WTC11 (cell line): Measurements from ENCODE around the gene CDYL. TPM values are rescaled to one million over a fixed set of nuclear protein-coding genes. Genes with fewer than 3 reads are reported as not detected.
A peak's percentile ranks its signal among the peaks of the same experiment; 100 is the strongest.

Experiments used
- ATAC-seq: fragments of 200-7000 bp; cut with Tn5 transposase; 2 replicates; pipeline ENCODE4 v1.10.0; 2021; ENCODE audit warnings: mild to moderate bottlenecking, moderate library complexity
- CTCF ChIA-PET: fragments of 300-600 bp; sonication (Branson Sonifier 250); formaldehyde crosslinking; loops from one replicate; lab custom pipeline; 2021; ENCODE audit warnings: antibody characterized with exemption; lab: Charles Lee
- POLR2A ChIA-PET: fragments of 350-600 bp; sonication (Branson Sonifier 250); formaldehyde crosslinking; loops from one replicate; lab custom pipeline; 2021; ENCODE audit warnings: antibody characterized with exemption; lab: Charles Lee
- DNase-seq: peaks from one replicate; pipeline ENCODE4 v3.0.0; 2021; ENCODE audit warnings: low spot score
- H3K27ac Mint-ChIP-seq: 2 replicates; pipeline ENCODE4 v1.8.0; 2021; ENCODE audit warnings: mixed read lengths
- H3K27me3 Mint-ChIP-seq: 2 replicates; pipeline ENCODE4 v1.8.0; 2021; ENCODE audit warnings: low read depth, mild to moderate bottlenecking, moderate library complexity, mixed read lengths
- H3K36me3 Mint-ChIP-seq: 2 replicates; pipeline ENCODE4 v1.8.0; 2021; ENCODE audit warnings: mixed read lengths
- H3K4me1 Mint-ChIP-seq: 2 replicates; pipeline ENCODE4 v1.8.0; 2022; ENCODE audit warnings: mixed read lengths
- H3K4me3 Mint-ChIP-seq: 2 replicates; pipeline ENCODE4 v1.8.0; 2021; ENCODE audit warnings: mild to moderate bottlenecking, moderate library complexity, mixed read lengths
- H3K9me3 Mint-ChIP-seq: 2 replicates; pipeline ENCODE4 v1.8.0; 2021; ENCODE audit warnings: mixed read lengths
- ARID4B ChIP-seq: sonication (generic); formaldehyde crosslinking; IDR thresholded peaks from 2 replicates; pipeline ENCODE4 v1.8.0; 2023; ENCODE audit warnings: missing genetic modification reagents, mild to moderate bottlenecking, borderline replicate concordance
- ATF2 ChIP-seq: sonication (generic); formaldehyde crosslinking; IDR thresholded peaks from 2 replicates; pipeline ENCODE4 v1.8.1; 2022; ENCODE audit warnings: low read depth, missing genetic modification reagents, borderline replicate concordance
- GABPB1 ChIP-seq: sonication (generic); formaldehyde crosslinking; IDR thresholded peaks from 2 replicates; pipeline ENCODE4 v1.8.1; 2023; ENCODE audit warnings: mild to moderate bottlenecking, missing genetic modification reagents
- IRF2 ChIP-seq: sonication (generic); formaldehyde crosslinking; IDR thresholded peaks from 2 replicates; pipeline ENCODE4 v1.8.0; 2022; ENCODE audit warnings: low read depth, missing genetic modification reagents, borderline replicate concordance
- KAT7 ChIP-seq: sonication (generic); formaldehyde crosslinking; IDR thresholded peaks from 2 replicates; pipeline ENCODE4 v1.8.1; 2023; ENCODE audit warnings: missing genetic modification reagents, mild to moderate bottlenecking, borderline replicate concordance
- PRDM15 ChIP-seq: sonication (generic); formaldehyde crosslinking; IDR thresholded peaks from 2 replicates; pipeline ENCODE4 v1.8.0; 2022; ENCODE audit warnings: missing genetic modification reagents
- SMAD4 ChIP-seq: sonication (generic); formaldehyde crosslinking; IDR thresholded peaks from 2 replicates; pipeline ENCODE4 v1.8.0; 2022; ENCODE audit warnings: mild to moderate bottlenecking, missing genetic modification reagents
- SP1 ChIP-seq: sonication (generic); formaldehyde crosslinking; conservative IDR thresholded peaks from 2 replicates; pipeline ENCODE4 v1.8.1; 2022; ENCODE audit warnings: missing genetic modification reagents
- total RNA-seq: library from RNA; stranded (reverse); gene quantifications from 3 replicates; pipeline ENCODE4 v1.2.3, GENCODE V29; 2021
- TF ChIP-seq, protein P1 (sequence below): sonication (generic); formaldehyde crosslinking; IDR thresholded peaks from 2 replicates; pipeline ENCODE4 v1.8.1; 2023; ENCODE audit warnings: mild to moderate bottlenecking, missing genetic modification reagents, borderline replicate concordance
- TF ChIP-seq, protein P2 (sequence below): fragments of 250-450 bp; sonication (Bioruptor Pico); IDR thresholded peaks from 2 replicates; pipeline ENCODE4 v1.9.0; 2021; ENCODE audit warnings: mild to moderate bottlenecking, borderline replicate concordance
- TF ChIP-seq, protein P3 (sequence below): sonication (generic); formaldehyde crosslinking; IDR thresholded peaks from 2 replicates; pipeline ENCODE4 v1.8.1; 2022; ENCODE audit warnings: missing genetic modification reagents, borderline replicate concordance
- TF ChIP-seq, protein P4 (sequence below): sonication (generic); formaldehyde crosslinking; IDR thresholded peaks from 2 replicates; pipeline ENCODE4 v1.8.0; 2022; ENCODE audit warnings: mild to moderate bottlenecking, missing genetic modification reagents

Gene CDYL
- total RNA-seq, 1 experiment from 2014 or later: 92.0 TPM

DNA sequence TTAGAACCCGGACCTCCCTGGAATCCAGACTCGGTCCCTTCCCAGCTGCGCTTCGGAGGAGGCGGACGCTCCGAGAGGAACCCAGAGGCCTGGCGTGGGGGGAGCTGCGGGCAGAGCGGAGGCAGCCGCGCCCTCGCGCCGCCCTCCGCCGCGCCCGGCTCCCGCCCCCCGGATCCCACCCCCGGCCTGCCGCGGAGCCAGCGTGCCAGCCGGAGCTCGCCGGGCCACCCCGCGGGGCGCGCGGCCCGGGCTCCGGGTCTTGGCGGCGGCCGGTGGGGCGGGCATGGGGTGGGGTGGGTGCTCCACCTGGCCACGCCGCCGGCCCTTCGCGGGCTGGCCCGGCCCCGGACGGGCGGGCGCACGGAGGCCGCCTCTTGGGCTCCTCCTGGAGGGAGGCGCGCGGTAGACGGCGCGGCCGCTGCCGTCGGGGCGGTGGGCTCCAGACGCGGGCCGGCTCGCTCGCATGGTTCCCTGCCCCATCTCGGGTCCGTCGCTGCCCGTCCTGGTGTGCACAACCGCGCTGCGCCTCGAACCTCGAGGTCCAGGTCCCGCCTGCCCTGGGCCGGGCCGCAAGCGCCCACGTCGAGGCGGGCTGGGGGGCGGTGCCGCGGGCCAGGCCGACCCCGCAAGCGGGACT, 592 bp upstream of the CDYL start:
- CTCF ChIA-PET: interaction anchor here (0.6 to 1.6 kb wide), 3 partner anchors 13 to 128 kb away, joined by 3 to 5 read pairs (median 4); no protein-coding TSS in a partner anchor
- POLR2A ChIA-PET: interaction anchor here (2.0 kb wide), 1 partner anchor 128 kb away, joined by 6 read pairs; no protein-coding TSS in a partner anchor
- Mint-ChIP-seq H3K27me3 (peaks cover 35% of the 10 kb centered on the region), H3K27ac (no peak overlapping the region; the same call in 1 of the 2 replicates), H3K36me3 (peaks cover 12% of the 10 kb centered on the region), H3K4me1 (peaks cover 44% of the 10 kb centered on the region), H3K4me3 (peak overlapping the region; percentile 86), H3K9me3 (peaks cover 10% of the 10 kb centered on the region)
- DNase-seq: no peak
- peak; percentile 62 for ATAC-seq
- no peak for TF ChIP-seq SMAD4 (CRISPR knock-in tag)
- TF ChIP-seq, protein P1, sequence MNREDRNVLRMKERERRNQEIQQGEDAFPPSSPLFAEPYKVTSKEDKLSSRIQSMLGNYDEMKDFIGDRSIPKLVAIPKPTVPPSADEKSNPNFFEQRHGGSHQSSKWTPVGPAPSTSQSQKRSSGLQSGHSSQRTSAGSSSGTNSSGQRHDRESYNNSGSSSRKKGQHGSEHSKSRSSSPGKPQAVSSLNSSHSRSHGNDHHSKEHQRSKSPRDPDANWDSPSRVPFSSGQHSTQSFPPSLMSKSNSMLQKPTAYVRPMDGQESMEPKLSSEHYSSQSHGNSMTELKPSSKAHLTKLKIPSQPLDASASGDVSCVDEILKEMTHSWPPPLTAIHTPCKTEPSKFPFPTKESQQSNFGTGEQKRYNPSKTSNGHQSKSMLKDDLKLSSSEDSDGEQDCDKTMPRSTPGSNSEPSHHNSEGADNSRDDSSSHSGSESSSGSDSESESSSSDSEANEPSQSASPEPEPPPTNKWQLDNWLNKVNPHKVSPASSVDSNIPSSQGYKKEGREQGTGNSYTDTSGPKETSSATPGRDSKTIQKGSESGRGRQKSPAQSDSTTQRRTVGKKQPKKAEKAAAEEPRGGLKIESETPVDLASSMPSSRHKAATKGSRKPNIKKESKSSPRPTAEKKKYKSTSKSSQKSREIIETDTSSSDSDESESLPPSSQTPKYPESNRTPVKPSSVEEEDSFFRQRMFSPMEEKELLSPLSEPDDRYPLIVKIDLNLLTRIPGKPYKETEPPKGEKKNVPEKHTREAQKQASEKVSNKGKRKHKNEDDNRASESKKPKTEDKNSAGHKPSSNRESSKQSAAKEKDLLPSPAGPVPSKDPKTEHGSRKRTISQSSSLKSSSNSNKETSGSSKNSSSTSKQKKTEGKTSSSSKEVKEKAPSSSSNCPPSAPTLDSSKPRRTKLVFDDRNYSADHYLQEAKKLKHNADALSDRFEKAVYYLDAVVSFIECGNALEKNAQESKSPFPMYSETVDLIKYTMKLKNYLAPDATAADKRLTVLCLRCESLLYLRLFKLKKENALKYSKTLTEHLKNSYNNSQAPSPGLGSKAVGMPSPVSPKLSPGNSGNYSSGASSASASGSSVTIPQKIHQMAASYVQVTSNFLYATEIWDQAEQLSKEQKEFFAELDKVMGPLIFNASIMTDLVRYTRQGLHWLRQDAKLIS (CRISPR knock-in tag): no peak
- TF ChIP-seq, protein P2, sequence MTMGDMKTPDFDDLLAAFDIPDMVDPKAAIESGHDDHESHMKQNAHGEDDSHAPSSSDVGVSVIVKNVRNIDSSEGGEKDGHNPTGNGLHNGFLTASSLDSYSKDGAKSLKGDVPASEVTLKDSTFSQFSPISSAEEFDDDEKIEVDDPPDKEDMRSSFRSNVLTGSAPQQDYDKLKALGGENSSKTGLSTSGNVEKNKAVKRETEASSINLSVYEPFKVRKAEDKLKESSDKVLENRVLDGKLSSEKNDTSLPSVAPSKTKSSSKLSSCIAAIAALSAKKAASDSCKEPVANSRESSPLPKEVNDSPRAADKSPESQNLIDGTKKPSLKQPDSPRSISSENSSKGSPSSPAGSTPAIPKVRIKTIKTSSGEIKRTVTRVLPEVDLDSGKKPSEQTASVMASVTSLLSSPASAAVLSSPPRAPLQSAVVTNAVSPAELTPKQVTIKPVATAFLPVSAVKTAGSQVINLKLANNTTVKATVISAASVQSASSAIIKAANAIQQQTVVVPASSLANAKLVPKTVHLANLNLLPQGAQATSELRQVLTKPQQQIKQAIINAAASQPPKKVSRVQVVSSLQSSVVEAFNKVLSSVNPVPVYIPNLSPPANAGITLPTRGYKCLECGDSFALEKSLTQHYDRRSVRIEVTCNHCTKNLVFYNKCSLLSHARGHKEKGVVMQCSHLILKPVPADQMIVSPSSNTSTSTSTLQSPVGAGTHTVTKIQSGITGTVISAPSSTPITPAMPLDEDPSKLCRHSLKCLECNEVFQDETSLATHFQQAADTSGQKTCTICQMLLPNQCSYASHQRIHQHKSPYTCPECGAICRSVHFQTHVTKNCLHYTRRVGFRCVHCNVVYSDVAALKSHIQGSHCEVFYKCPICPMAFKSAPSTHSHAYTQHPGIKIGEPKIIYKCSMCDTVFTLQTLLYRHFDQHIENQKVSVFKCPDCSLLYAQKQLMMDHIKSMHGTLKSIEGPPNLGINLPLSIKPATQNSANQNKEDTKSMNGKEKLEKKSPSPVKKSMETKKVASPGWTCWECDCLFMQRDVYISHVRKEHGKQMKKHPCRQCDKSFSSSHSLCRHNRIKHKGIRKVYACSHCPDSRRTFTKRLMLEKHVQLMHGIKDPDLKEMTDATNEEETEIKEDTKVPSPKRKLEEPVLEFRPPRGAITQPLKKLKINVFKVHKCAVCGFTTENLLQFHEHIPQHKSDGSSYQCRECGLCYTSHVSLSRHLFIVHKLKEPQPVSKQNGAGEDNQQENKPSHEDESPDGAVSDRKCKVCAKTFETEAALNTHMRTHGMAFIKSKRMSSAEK (CRISPR knock-in tag): no peak
- TF ChIP-seq SP1 (CRISPR knock-in tag): peak; percentile 60
- no peak for TF ChIP-seq IRF2 (CRISPR knock-in tag)
- no peak for TF ChIP-seq ATF2
- TF ChIP-seq KAT7: 0 out of 2 replicates have a peak, but pooled peaks have one; percentile 3
- no peak for TF ChIP-seq ARID4B
- TF ChIP-seq, protein P3, sequence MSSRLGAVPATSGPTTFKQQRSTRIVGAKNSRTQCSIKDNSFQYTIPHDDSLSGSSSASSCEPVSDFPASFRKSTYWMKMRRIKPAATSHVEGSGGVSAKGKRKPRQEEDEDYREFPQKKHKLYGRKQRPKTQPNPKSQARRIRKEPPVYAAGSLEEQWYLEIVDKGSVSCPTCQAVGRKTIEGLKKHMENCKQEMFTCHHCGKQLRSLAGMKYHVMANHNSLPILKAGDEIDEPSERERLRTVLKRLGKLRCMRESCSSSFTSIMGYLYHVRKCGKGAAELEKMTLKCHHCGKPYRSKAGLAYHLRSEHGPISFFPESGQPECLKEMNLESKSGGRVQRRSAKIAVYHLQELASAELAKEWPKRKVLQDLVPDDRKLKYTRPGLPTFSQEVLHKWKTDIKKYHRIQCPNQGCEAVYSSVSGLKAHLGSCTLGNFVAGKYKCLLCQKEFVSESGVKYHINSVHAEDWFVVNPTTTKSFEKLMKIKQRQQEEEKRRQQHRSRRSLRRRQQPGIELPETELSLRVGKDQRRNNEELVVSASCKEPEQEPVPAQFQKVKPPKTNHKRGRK: no peak
- no peak for TF ChIP-seq GABPB1 (CRISPR knock-in tag)
- TF ChIP-seq, protein P4, sequence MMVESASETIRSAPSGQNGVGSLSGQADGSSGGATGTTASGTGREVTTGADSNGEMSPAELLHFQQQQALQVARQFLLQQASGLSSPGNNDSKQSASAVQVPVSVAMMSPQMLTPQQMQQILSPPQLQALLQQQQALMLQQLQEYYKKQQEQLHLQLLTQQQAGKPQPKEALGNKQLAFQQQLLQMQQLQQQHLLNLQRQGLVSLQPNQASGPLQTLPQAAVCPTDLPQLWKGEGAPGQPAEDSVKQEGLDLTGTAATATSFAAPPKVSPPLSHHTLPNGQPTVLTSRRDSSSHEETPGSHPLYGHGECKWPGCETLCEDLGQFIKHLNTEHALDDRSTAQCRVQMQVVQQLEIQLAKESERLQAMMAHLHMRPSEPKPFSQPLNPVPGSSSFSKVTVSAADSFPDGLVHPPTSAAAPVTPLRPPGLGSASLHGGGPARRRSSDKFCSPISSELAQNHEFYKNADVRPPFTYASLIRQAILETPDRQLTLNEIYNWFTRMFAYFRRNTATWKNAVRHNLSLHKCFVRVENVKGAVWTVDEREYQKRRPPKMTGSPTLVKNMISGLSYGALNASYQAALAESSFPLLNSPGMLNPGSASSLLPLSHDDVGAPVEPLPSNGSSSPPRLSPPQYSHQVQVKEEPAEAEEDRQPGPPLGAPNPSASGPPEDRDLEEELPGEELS (CRISPR knock-in tag): 0 out of 2 replicates have a peak, but pooled peaks have one; percentile 69
- peak; percentile 66; the same call in 1 of the 2 replicates for TF ChIP-seq PRDM15
